Measurements from ENCODE around the gene CERKL. TPM values are rescaled to one million over a fixed set of nuclear protein-coding genes. Genes with fewer than 3 reads are reported as not detected.

Gene CERKL
- total RNA-seq, 6 experiments from 2014 or later = 0.07 to 0.09 TPM; not detected in 4

GRCh38 chr2:181673173-181673572 is 16.3 kb upstream of the CERKL start:
- no peaks in the 10 kb centered on the region for H3K36me3 Mint-ChIP-seq (ENCODE audit: low read depth)
- no peaks in the 10 kb centered on the region for H3K4me1 Mint-ChIP-seq (ENCODE audit: low read depth)
- no peak for TF ChIP-seq CTCF (IDR thresholded peaks at IDR 0.05)

GRCh38 chr2:181672255-181673008 is 15.5 kb upstream of the CERKL start:
- DNase-seq = no peak
- Mint-ChIP-seq H3K27ac (no peak overlapping the region), H3K9me3 (no peaks in the 10 kb centered on the region), H3K4me3 (no peak overlapping the region), H3K4me1 (ENCODE audit: low read depth) (no peaks in the 10 kb centered on the region), H3K27me3 (ENCODE audit: insufficient read depth) (peaks cover 21% of the 10 kb centered on the region), H3K36me3 (ENCODE audit: low read depth) (no peaks in the 10 kb centered on the region)
- TF ChIP-seq CTCF (IDR thresholded peaks at IDR 0.05) = no peak

More at GRCh38 chr2:181673173-181673572, 16.3 kb upstream of the CERKL start:
- peaks cover 25% of the 10 kb centered on the region for H3K27me3 Mint-ChIP-seq (ENCODE audit: insufficient read depth)
- H3K27ac Mint-ChIP-seq = no peak overlapping the region
- DNase-seq = no peak
- H3K9me3 Mint-ChIP-seq = no peaks in the 10 kb centered on the region; the same call in 1 of the 2 replicates
- no peak overlapping the region for H3K4me3 Mint-ChIP-seq

- Mint-ChIP-seq H3K27ac (no peak overlapping the region), H3K36me3 (ENCODE audit: low read depth) (peaks cover 3% of the 10 kb centered on the region; the same call in 1 of the 2 replicates), H3K27me3 (ENCODE audit: insufficient read depth) (peaks cover 23% of the 10 kb centered on the region), H3K4me3 (no peak overlapping the region), H3K4me1 (ENCODE audit: low read depth) (no peaks in the 10 kb centered on the region), H3K9me3 (peaks cover 10% of the 10 kb centered on the region)
- TF ChIP-seq CTCF (IDR thresholded peaks at IDR 0.05) = no peak
- no peak for DNase-seq
Observed at GRCh38 chr2:181670632-181671031, 13.7 kb upstream of the CERKL start.

- Mint-ChIP-seq H3K4me3 (no peak overlapping the region), H3K36me3 (ENCODE audit: low read depth) (peaks cover 6% of the 10 kb centered on the region; the same call in 1 of the 2 replicates), H3K9me3 (peaks cover 14% of the 10 kb centered on the region), H3K27me3 (ENCODE audit: insufficient read depth) (peaks cover 13% of the 10 kb centered on the region), H3K27ac (no peak overlapping the region), H3K4me1 (ENCODE audit: low read depth) (no peaks in the 10 kb centered on the region)
- TF ChIP-seq CTCF (IDR thresholded peaks at IDR 0.05) = no peak
- no peak for DNase-seq
Observed at GRCh38 chr2:181667234-181667633, 10.3 kb upstream of the CERKL start.

GRCh38 chr2:181662287-181662686 is 5.4 kb upstream of the CERKL start:
- H3K9me3 Mint-ChIP-seq = peaks cover 14% of the 10 kb centered on the region
- peaks cover 8% of the 10 kb centered on the region; the same call in 1 of the 2 replicates for H3K27me3 Mint-ChIP-seq (ENCODE audit: insufficient read depth)
- H3K36me3 Mint-ChIP-seq (ENCODE audit: low read depth) = peaks cover 6% of the 10 kb centered on the region; the same call in 1 of the 2 replicates
- H3K4me3 Mint-ChIP-seq = no peak overlapping the region
- no peak for DNase-seq
- peaks cover 10% of the 10 kb centered on the region; the same call in 1 of the 2 replicates for H3K4me1 Mint-ChIP-seq (ENCODE audit: low read depth)
- no peak overlapping the region for H3K27ac Mint-ChIP-seq
- no peak for TF ChIP-seq CTCF (IDR thresholded peaks at IDR 0.05)
